DMS 273 (cell line): Measurements from ENCODE around the gene CEACAM3.

Source experiments
- DNase-seq: peaks from one replicate; lab custom pipeline; 2025; ENCODE audit not compliant: unreplicated experiment; lab: John Stamatoyannopoulos, UW

The CEACAM3 gene

GRCh38 chr19:41843371-41843770 lies 47.0 kb downstream of the CEACAM3 start:
- no peak for DNase-seq

GRCh38 chr19:41844601-41845000 lies 48.2 kb downstream of the CEACAM3 start, which contains the start of gene LYPD4:
Gene LYPD4, minus strand, starts transcription at chr19:41844683. Its CDS starts 5,398 bp downstream, at chr19:41839285.
- peak; percentile 41 for DNase-seq

GRCh38 chr19:41845001-41845050 lies 48.4 kb downstream of the CEACAM3 start, which contains the start of gene DMRTC2:
Gene DMRTC2, plus strand, starts transcription at chr19:41845042. Its CDS starts 2,387 bp downstream, at chr19:41847429.
- DNase-seq: no peak

- DNase-seq: no peak
Measured at GRCh38 chr19:41845051-41845590, 48.7 kb downstream of the CEACAM3 start.

GRCh38 chr19:41847351-41848105 lies 51.1 kb downstream of the CEACAM3 start:
- no peak for DNase-seq

GRCh38 chr19:41848666-41849065 lies 52.3 kb downstream of the CEACAM3 start:
- DNase-seq: no peak

GRCh38 chr19:41849067-41849466 lies 52.7 kb downstream of the CEACAM3 start:
- no peak for DNase-seq

GRCh38 chr19:41850381-41850780 lies 54.0 kb downstream of the CEACAM3 start:
- DNase-seq: peak; percentile 23

- DNase-seq: no peak
Measured at GRCh38 chr19:41851456-41851855, 55.1 kb downstream of the CEACAM3 start.

- DNase-seq: no peak
Measured at GRCh38 chr19:41853344-41853743, 57.0 kb downstream of the CEACAM3 start.

- no peak for DNase-seq
Measured at GRCh38 chr19:41853768-41854167, 57.4 kb downstream of the CEACAM3 start.

GRCh38 chr19:41859213-41859617 lies 62.8 kb downstream of the CEACAM3 start:
- no peak for DNase-seq

GRCh38 chr19:41859618-41860418 lies 63.4 kb downstream of the CEACAM3 start, which contains the start of gene RPS19:
Gene RPS19, plus strand, starts transcription at chr19:41860255. Its CDS starts 520 bp downstream, at chr19:41860775.
- DNase-seq: peak; percentile 99

GRCh38 chr19:41860419-41861115 lies 64.2 kb downstream of the CEACAM3 start:
- DNase-seq: no peak
